Subcutaneous abdominal adipose tissue (tissue), 5 donors: ENCODE data around the gene KCNQ1.

Experiments
- H3K27ac ChIP-seq: one replicate; pipeline ENCODE4 v1.7.0; 2013; ENCODE audit warnings: low read depth, mild to moderate bottlenecking, inconsistent platforms, low read length, moderate library complexity
- H3K27me3 ChIP-seq, 5 donors: one replicate each; pipeline ENCODE4 v1.7.0; 2013; ENCODE audit warnings: low read length in 5 of 5, inconsistent platforms in 1 of 5; ENCODE audit not compliant: control insufficient read depth in 5 of 5, insufficient read depth in 4 of 5
- H3K36me3 ChIP-seq, 5 donors: one replicate each; pipeline ENCODE4 v1.7.0; 2013; ENCODE audit warnings: low read length in 5 of 5; ENCODE audit not compliant: control insufficient read depth in 5 of 5, insufficient read depth in 5 of 5
- H3K4me1 ChIP-seq, 5 donors: one replicate each; pipeline ENCODE4 v1.7.0; 2013; ENCODE audit warnings: low read length in 5 of 5, mild to moderate bottlenecking in 3 of 5, moderate library complexity in 1 of 5; ENCODE audit not compliant: control insufficient read depth in 5 of 5, insufficient read depth in 5 of 5
- H3K4me3 ChIP-seq, 5 donors: one replicate each; pipeline ENCODE4 v1.7.0; 2013; ENCODE audit warnings: low read length in 5 of 5, low read depth in 1 of 5
- H3K9ac ChIP-seq, 5 donors: one replicate each; pipeline ENCODE4 v1.7.0; 2013; ENCODE audit warnings: low read length in 5 of 5, mild to moderate bottlenecking in 4 of 5, moderate library complexity in 3 of 5
- H3K9me3 ChIP-seq, 5 donors: one replicate each; pipeline ENCODE4 v1.7.0; 2013; ENCODE audit warnings: low read length in 5 of 5; ENCODE audit not compliant: control insufficient read depth in 5 of 5
- donor health status: healthy.
- donor health status: healthy.
- donor health status: healthy.
- donor health status: healthy.
- donor health status: healthy.

Gene KCNQ1

DNA sequence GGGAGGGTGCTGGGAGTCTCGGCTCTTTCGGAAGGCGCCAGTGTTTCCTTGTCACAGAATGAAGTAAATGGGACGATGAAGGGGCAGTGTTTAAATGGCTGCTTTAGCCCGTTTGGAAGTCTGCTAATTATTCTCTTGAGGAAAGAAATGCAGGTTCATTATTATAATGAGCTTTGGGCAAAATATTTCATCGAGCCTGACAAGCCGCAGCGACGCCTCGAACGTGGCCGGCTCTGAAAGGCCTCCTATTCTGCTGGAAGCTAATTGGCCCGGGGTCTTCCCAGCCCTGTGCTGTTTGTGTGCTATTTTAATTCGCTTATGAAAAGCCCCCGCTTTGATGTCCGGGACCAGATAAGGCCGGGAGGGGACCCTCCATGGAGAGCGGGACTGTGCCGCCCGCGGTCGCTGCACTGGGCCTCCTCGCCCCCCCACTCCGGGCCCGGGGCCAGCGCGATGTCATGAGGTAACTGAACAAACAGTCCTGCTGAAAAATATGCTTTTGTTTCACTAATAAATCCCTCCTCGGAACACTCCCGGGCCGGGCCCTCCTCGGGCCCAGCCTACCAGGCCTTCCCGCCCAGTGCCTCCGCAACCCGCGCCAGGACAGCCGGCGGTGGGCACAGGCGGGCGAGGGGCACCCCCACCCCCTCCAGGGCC is 362.3 kb downstream of the KCNQ1 start:
- Histone ChIP-seq H3K27me3 (no peaks in the 10 kb centered on the region), H3K27ac (no peak overlapping the region), H3K4me3 (no peak overlapping the region), H3K9me3 (no peaks in the 10 kb centered on the region), H3K4me1 (peaks cover 2 to 66% (median 51%) of the 10 kb centered on the region in 5 donors), H3K9ac (no peak overlapping the region), H3K36me3 (no peaks in the 10 kb centered on the region)

DNA sequence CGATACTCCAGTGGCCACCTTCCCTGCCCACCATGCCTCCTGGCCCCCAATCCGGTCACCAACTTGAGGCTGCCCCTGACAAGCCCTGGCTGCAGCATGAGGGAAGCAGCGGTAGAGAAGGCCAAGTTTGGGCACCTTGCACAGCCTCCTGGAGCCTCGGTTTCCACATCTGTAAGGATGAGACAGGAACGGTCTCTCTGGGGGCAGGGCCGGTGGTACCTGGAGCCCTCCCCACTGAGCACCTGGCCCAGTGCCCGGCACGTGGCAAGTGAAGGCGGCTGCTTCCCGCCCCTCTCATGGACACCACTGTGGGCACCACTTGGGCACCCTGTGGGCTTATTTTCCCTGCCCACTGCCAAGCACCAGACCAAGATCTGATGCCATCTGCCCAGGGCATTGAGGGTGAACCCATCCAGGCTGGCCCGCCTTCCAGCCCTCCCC is 363.0 kb downstream of the KCNQ1 start:
- Histone ChIP-seq H3K4me3 (no peak overlapping the region), H3K4me1 (peaks cover 2 to 67% (median 53%) of the 10 kb centered on the region in 5 donors), H3K27ac (no peak overlapping the region), H3K27me3 (no peaks in the 10 kb centered on the region), H3K9me3 (no peaks in the 10 kb centered on the region), H3K36me3 (no peaks in the 10 kb centered on the region), H3K9ac (no peak overlapping the region)

DNA sequence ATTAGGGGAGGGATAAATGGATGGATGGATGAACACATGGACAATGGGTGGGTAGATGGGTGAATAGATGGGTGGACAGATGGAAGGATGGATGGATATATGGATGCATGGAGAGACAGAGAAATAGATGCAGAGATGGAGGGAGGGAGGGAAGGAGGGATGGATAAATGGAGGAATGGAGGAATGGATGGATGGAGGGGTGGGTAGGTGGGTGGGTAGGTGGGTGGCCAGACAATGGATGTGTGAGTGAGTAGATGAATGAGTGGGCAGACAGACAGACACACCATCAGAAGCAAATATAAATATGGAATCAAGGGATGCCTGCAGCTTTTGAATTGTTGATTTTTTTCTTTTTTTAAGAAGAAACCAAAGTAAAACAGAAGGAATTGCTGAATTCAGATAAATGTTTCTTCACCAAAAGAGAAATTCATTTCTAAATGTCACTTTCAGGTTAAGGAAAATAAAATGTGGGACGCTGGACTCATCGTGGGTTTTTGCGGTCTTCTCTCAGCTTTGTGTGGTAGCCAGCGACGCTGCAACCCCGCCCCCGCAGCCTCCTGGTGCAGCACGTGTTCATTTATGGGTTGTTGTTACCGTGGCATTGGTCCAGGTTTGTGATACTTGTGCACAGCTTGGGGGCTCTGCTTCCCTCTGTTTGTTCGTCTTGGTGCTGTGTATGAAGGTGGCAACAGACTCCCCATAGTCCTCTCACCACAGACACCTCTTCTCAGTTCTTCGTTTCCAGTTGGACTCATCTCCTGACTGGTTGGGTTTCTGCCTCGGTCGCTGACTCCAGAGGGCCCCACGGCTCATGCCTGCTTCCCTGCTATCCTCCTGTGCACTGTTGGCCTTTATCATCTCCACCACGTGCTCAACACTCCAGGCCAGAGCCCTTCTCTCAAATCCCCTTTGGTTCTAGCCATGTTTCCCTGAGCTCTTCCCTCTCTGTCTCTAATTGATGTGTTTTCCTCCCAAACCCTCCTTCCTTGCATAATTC is 364.3 kb downstream of the KCNQ1 start:
- Histone ChIP-seq H3K27ac (no peak overlapping the region), H3K9me3 (no peaks in the 10 kb centered on the region), H3K4me3 (no peak overlapping the region)

DNA sequence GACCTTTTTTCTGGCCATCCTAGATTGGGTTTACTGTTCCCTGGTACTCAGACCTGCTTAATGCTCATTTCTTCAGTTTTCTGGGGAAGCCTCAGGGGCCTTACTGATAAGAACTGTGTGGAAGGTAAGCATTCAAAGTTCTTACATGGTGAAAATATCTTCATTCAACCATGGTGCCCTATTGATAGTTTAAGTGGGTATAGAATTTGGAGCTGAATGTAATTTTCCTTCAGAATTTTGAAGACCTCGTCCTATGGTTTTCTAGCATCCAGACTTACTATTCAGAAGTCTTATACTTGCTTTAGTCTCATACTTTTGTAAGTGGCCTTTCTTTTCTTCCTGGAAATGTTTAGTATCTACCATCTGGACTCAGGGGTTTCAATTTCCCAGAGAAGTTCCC is 365.0 kb downstream of the KCNQ1 start:
- Histone ChIP-seq H3K9me3 (no peaks in the 10 kb centered on the region), H3K4me1 (peaks cover 2 to 60% (median 55%) of the 10 kb centered on the region in 5 donors), H3K27ac (no peak overlapping the region), H3K9ac (no peak overlapping the region), H3K4me3 (no peak overlapping the region), H3K36me3 (no peaks in the 10 kb centered on the region), H3K27me3 (no peaks in the 10 kb centered on the region)

More for the DNA sequence above, 364.3 kb downstream of the KCNQ1 start:
- H3K9ac ChIP-seq: no peak overlapping the region
- H3K27me3 ChIP-seq: no peaks in the 10 kb centered on the region
- H3K36me3 ChIP-seq: no peaks in the 10 kb centered on the region
- H3K4me1 ChIP-seq: peaks cover 2 to 67% (median 59%) of the 10 kb centered on the region in 5 donors

DNA sequence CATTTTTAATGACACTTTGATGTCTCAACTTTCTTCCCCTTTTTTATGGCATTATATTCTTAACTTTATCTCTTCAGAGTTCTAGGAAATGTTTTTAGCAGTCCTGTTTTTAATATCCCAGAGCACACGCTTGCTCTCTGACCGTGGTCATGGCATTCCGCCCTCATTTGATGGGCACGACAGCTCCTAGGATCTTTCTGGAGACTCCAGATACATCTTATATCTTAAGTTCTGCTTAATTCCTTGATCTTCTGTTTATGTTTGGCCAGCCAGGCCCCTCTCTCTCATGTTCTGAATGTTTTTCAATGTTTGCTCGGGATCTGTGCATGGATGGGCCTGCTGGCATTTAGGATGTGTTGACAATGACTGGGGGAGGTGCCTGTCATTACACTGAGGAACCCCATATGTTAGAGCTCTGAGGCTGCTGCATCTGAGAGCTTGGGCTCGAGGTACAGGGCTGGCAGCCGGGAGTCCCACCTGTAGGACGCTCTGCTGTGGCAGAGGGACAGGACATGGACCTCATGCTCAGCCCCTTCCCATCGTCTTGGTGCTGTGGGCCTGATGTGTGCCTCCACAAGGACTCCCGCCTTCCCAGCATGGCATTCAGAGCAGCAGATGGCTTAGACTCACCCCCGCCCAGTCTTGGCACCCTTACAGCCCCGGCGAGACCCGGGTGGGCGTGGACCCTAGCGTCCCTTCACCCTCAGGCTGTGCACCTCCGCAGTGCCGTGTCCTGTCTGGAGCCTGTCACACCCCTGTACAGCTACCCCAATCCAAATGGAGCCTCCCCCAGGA is 365.8 kb downstream of the KCNQ1 start:
- Histone ChIP-seq H3K4me1 (peaks cover under 1 to 52% (median 47%) of the 10 kb centered on the region in 5 donors), H3K27ac (no peak overlapping the region), H3K36me3 (no peaks in the 10 kb centered on the region), H3K27me3 (no peaks in the 10 kb centered on the region), H3K9me3 (no peaks in the 10 kb centered on the region), H3K9ac (no peak overlapping the region), H3K4me3 (no peak overlapping the region)

DNA sequence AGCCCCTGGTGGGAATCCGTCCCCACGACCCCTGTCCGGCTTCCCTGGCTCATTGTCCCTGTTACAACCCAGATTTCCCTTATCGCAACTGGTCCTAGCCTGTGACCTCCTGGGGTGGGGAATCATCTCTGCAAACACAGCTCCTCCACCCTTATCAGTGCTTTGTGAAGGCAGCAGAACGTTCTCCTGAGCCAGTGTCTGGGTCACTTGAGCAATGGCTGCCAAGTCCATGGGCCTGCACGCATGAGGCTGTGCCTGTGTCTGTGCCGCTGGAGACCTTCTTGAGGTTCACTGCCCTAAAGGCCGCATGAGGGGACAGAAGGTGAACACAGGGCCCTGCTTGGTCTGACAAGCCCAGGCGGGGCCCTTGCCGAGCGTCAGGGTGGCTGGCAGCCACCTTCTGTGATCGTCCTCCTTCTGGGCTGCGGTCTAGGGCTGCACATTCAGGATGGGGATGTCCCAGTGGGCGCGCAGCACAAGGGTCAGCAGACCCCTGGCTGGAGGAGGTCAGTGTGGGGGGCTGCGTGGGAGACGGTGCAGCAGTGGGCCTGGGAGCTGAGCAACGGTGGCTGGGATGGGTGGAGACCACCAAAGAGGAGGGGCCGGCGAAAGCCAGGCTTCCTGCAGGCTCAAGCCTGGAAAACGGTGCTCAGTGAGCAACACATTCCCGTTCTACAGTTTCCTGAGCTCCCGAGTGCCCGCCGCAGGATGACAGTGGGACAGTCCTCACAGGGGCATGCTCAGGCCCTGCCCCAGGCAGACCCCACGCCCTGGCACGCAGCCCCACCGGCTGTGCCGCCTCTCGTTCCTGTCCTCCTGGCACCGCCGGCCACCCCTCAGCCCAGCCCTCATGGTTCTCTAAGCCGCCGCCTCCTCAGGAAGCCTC is 366.6 kb downstream of the KCNQ1 start:
- H3K4me3 ChIP-seq: peak overlapping the region in 3 of 5 donors; percentile 44 to 56 (median 52)
- no peaks in the 10 kb centered on the region for H3K36me3 ChIP-seq
- H3K27me3 ChIP-seq: no peaks in the 10 kb centered on the region
- H3K4me1 ChIP-seq: peaks cover 0 to 49% (median 39%) of the 10 kb centered on the region in 5 donors
- peaks cover 0 to 8% (median 6%) of the 10 kb centered on the region in 5 donors for H3K9me3 ChIP-seq
- no peak overlapping the region for H3K27ac ChIP-seq
- H3K9ac ChIP-seq: peak overlapping the region in 2 of 5 donors; percentile 27 to 60

DNA sequence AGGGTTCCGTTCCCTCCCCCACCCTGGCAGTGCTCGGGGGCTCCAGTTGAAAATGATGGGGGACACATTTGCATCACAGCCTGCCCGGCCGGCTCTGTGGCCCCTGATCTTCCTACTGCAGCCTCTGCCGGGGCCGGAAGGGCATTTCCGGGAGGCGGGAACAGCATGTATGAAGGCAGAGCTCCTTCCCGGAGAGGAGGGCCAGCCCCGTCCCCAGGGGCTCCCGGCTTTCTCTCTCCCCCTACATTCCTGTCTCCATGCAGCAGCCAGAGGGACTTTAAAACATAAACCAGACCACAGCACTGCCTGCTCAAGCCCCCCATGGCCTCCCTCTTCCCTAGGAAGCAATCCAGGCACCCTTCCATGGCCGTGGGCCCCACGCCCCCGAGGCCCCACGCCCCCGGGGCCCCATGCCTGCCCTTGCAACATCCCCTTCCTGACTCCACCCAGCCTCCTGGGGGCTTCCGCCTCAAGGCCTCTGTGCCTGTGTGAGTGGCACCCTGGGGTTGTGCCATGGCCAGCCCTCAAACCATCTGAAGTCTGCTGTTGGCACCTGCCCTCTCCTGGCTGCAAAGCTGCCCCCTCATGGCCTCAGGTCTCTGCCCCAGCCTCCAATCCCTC is 367.7 kb downstream of the KCNQ1 start:
- H3K4me1 ChIP-seq: peaks cover 5 to 49% (median 38%) of the 10 kb centered on the region in 5 donors
- peak overlapping the region; percentile 16 for H3K27ac ChIP-seq
- peak overlapping the region in 2 of 5 donors; percentile 27 to 60 for H3K9ac ChIP-seq
- H3K9me3 ChIP-seq: peaks cover 0 to 8% (median 6%) of the 10 kb centered on the region in 5 donors
- H3K36me3 ChIP-seq: no peaks in the 10 kb centered on the region
- no peaks in the 10 kb centered on the region for H3K27me3 ChIP-seq
- H3K4me3 ChIP-seq: peak overlapping the region; percentile 31 to 56 (median 44)

DNA sequence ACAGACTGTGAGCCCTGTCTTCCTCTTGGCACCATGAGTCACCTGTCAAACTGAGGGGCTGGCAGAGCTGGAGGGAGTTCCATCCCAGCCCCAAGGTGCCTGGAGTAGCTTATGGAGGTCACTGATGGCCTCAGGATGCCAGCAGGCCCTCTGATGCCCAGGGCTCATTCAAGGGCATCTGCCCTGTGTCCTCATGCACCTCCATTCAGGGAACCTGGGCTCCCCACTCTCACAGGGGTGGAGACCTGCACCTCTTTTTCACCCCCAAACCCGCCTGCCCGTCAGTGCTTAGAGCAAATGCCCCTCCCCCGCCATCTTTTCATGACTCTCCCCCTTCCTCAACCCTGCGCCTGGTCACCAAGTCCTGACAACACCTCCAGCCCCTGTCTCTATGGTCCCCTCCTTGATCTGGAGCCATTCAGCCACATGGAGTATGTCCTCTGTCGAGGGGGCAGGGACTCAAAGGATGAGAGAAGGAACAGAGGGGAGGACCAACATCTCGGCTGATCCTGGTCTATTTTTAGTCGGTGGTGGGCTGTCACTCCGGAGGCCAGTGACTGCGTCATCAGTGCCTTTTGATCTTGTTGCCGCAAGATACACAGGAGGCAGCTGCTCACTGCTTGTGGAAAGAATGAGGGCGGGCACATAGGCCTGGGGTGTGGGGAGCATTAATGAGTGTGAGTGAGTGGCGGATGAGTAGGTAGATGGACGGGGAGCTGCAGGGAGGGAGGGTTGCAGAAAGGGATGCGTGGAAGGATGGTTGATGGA is 368.5 kb downstream of the KCNQ1 start:
- no peak overlapping the region for H3K27ac ChIP-seq
- peaks cover 5 to 47% (median 38%) of the 10 kb centered on the region in 5 donors for H3K4me1 ChIP-seq
- no peak overlapping the region for H3K9ac ChIP-seq
- peak overlapping the region in 1 of 5 donors; percentile 56 for H3K4me3 ChIP-seq
- H3K27me3 ChIP-seq: no peaks in the 10 kb centered on the region
- peaks cover 0 to 8% (median 6%) of the 10 kb centered on the region in 5 donors for H3K9me3 ChIP-seq
- no peaks in the 10 kb centered on the region for H3K36me3 ChIP-seq
